ENCODE measurements around the gene GAPVD1.

The GAPVD1 gene

GRCh38 chr9:125404733-125405132, 143.1 kb downstream of the GAPVD1 start:
- DNase-seq (ENCODE audit: low read depth in 2 of 2) = no peak

GRCh38 chr9:125405938-125406809, 144.5 kb downstream of the GAPVD1 start:
- DNase-seq (ENCODE audit: low read depth in 2 of 2) = no peak

GRCh38 chr9:125406810-125407087, 145.1 kb downstream of the GAPVD1 start:
- no peak for DNase-seq (ENCODE audit: low read depth in 2 of 2)

- no peak for DNase-seq (ENCODE audit: low read depth in 2 of 2)
Observed at GRCh38 chr9:125407432-125407973, 145.9 kb downstream of the GAPVD1 start.

- peak; percentile 45 to 51 for DNase-seq (ENCODE audit: low read depth in 2 of 2)
Observed at GRCh38 chr9:125407974-125408900, 146.6 kb downstream of the GAPVD1 start.

GRCh38 chr9:125409217-125409636, 147.6 kb downstream of the GAPVD1 start:
- no peak for DNase-seq (ENCODE audit: low read depth in 2 of 2)

GRCh38 chr9:125409637-125410521, 148.3 kb downstream of the GAPVD1 start:
- no peak for DNase-seq (ENCODE audit: low read depth in 2 of 2)

GRCh38 chr9:125410522-125410894, 148.9 kb downstream of the GAPVD1 start:
- no peak for DNase-seq (ENCODE audit: low read depth in 2 of 2)

GRCh38 chr9:125411171-125411756, 149.6 kb downstream of the GAPVD1 start:
- DNase-seq (ENCODE audit: low read depth in 2 of 2) = no peak

GRCh38 chr9:125412166-125412565, 150.5 kb downstream of the GAPVD1 start:
- no peak for DNase-seq (ENCODE audit: low read depth in 2 of 2)

GRCh38 chr9:125413579-125413978, 152.0 kb downstream of the GAPVD1 start:
- no peak for DNase-seq (ENCODE audit: low read depth in 2 of 2)

GRCh38 chr9:125415583-125416460, 154.2 kb downstream of the GAPVD1 start:
- no peak for DNase-seq (ENCODE audit: low read depth in 2 of 2)

GRCh38 chr9:125416517-125416916, 154.9 kb downstream of the GAPVD1 start:
- DNase-seq (ENCODE audit: low read depth in 2 of 2) = no peak
